WTC11 (cell line): Measurements from ENCODE around the gene LEMD3. TPM values are rescaled to one million over a fixed set of nuclear protein-coding genes. Genes with fewer than 3 reads are reported as not detected.

Source experiments
- ATAC-seq: fragments of 200-7000 bp; cut with Tn5 transposase; 2 replicates; pipeline ENCODE4 v1.10.0; 2021; ENCODE audit warnings: mild to moderate bottlenecking, moderate library complexity
- CTCF ChIA-PET: fragments of 300-600 bp; sonication (Branson Sonifier 250); formaldehyde crosslinking; loops from one replicate; lab custom pipeline; 2021; ENCODE audit warnings: antibody characterized with exemption; lab: Charles Lee
- POLR2A ChIA-PET: fragments of 350-600 bp; sonication (Branson Sonifier 250); formaldehyde crosslinking; loops from one replicate; lab custom pipeline; 2021; ENCODE audit warnings: antibody characterized with exemption; lab: Charles Lee
- DNase-seq: peaks from one replicate; pipeline ENCODE4 v3.0.0; 2021; ENCODE audit warnings: low spot score
- H3K27ac Mint-ChIP-seq: 2 replicates; pipeline ENCODE4 v1.8.0; 2021; ENCODE audit warnings: mixed read lengths
- H3K27me3 Mint-ChIP-seq: 2 replicates; pipeline ENCODE4 v1.8.0; 2021; ENCODE audit warnings: low read depth, mild to moderate bottlenecking, moderate library complexity, mixed read lengths
- H3K36me3 Mint-ChIP-seq: 2 replicates; pipeline ENCODE4 v1.8.0; 2021; ENCODE audit warnings: mixed read lengths
- H3K4me1 Mint-ChIP-seq: 2 replicates; pipeline ENCODE4 v1.8.0; 2022; ENCODE audit warnings: mixed read lengths
- H3K4me3 Mint-ChIP-seq: 2 replicates; pipeline ENCODE4 v1.8.0; 2021; ENCODE audit warnings: mild to moderate bottlenecking, moderate library complexity, mixed read lengths
- H3K9me3 Mint-ChIP-seq: 2 replicates; pipeline ENCODE4 v1.8.0; 2021; ENCODE audit warnings: mixed read lengths
- CREB1 ChIP-seq: sonication (generic); formaldehyde crosslinking; IDR thresholded peaks from 2 replicates; pipeline ENCODE4 v1.8.0; 2023; ENCODE audit warnings: mild to moderate bottlenecking, missing genetic modification reagents
- ETV6 ChIP-seq: sonication (generic); formaldehyde crosslinking; IDR thresholded peaks from 2 replicates; pipeline ENCODE4 v1.8.1; 2022; ENCODE audit warnings: mild to moderate bottlenecking, missing genetic modification reagents
- FOXP1 ChIP-seq: sonication (generic); formaldehyde crosslinking; IDR thresholded peaks from 2 replicates; pipeline ENCODE4 v1.8.0; 2022; ENCODE audit warnings: missing genetic modification reagents, mild to moderate bottlenecking, moderate library complexity, borderline replicate concordance
- MLX ChIP-seq: sonication (generic); formaldehyde crosslinking; IDR thresholded peaks from 2 replicates; pipeline ENCODE4 v1.8.1; 2023; ENCODE audit warnings: mild to moderate bottlenecking, missing genetic modification reagents, moderate library complexity
- NFE2L1 ChIP-seq: sonication (generic); formaldehyde crosslinking; IDR thresholded peaks from 2 replicates; pipeline ENCODE4 v1.8.1; 2023; ENCODE audit warnings: missing genetic modification reagents
- PREB ChIP-seq: sonication (generic); formaldehyde crosslinking; IDR thresholded peaks from 2 replicates; pipeline ENCODE4 v1.8.1; 2022; ENCODE audit warnings: mild to moderate bottlenecking, missing genetic modification reagents, moderate library complexity, borderline replicate concordance
- SOX15 ChIP-seq: fragments of 250-450 bp; sonication (Bioruptor Pico); IDR thresholded peaks from 2 replicates; pipeline ENCODE4 v1.9.0; 2021; ENCODE audit warnings: mild to moderate bottlenecking
- TEAD1 ChIP-seq: sonication (generic); formaldehyde crosslinking; IDR thresholded peaks from 2 replicates; pipeline ENCODE4 v1.8.0; 2022; ENCODE audit warnings: mild to moderate bottlenecking, missing genetic modification reagents
- ZNF121 ChIP-seq: sonication (generic); formaldehyde crosslinking; IDR thresholded peaks from 2 replicates; pipeline ENCODE4 v1.8.0; 2023; ENCODE audit warnings: missing genetic modification reagents
- ZNF232 ChIP-seq: sonication (generic); formaldehyde crosslinking; IDR thresholded peaks from 2 replicates; pipeline ENCODE4 v1.8.0; 2022; ENCODE audit warnings: mild to moderate bottlenecking, missing genetic modification reagents
- ZNF396 ChIP-seq: fragments of 250-450 bp; sonication (Bioruptor Pico); IDR thresholded peaks from 2 replicates; pipeline ENCODE4 v1.8.0; 2021; ENCODE audit warnings: mild to moderate bottlenecking, moderate library complexity, borderline replicate concordance
- ZNF416 ChIP-seq: fragments of 250-450 bp; sonication (Bioruptor Pico); IDR thresholded peaks from 2 replicates; pipeline ENCODE4 v1.9.0; 2021; ENCODE audit warnings: mild to moderate bottlenecking, inconsistent platforms
- ZNF425 ChIP-seq: fragments of 250-450 bp; sonication (Bioruptor Pico); conservative IDR thresholded peaks from 2 replicates; pipeline ENCODE4 v1.9.0; 2021; ENCODE audit warnings: mild to moderate bottlenecking
- total RNA-seq: library from RNA; stranded (reverse); gene quantifications from 3 replicates; pipeline ENCODE4 v1.2.3, GENCODE V29; 2021
- TF ChIP-seq, protein P1 (sequence below): sonication (generic); formaldehyde crosslinking; IDR thresholded peaks from 2 replicates; pipeline ENCODE4 v1.8.1; 2023; ENCODE audit warnings: mild to moderate bottlenecking, moderate library complexity, missing genetic modification reagents
- TF ChIP-seq, protein P2 (sequence below): sonication (generic); formaldehyde crosslinking; IDR thresholded peaks from 2 replicates; pipeline ENCODE4 v1.8.1; 2022; ENCODE audit warnings: missing genetic modification reagents, borderline replicate concordance
- TF ChIP-seq, protein P3 (sequence below): sonication (generic); formaldehyde crosslinking; IDR thresholded peaks from 2 replicates; pipeline ENCODE4 v1.8.0; 2023; ENCODE audit warnings: missing genetic modification reagents
- TF ChIP-seq, protein P4 (sequence below): fragments of 250-450 bp; sonication (Bioruptor Pico); IDR thresholded peaks from 2 replicates; pipeline ENCODE4 v1.9.0; 2021; ENCODE audit warnings: mild to moderate bottlenecking

Gene LEMD3
- total RNA-seq, 1 experiment from 2014 or later, result 31.3 TPM

DNA sequence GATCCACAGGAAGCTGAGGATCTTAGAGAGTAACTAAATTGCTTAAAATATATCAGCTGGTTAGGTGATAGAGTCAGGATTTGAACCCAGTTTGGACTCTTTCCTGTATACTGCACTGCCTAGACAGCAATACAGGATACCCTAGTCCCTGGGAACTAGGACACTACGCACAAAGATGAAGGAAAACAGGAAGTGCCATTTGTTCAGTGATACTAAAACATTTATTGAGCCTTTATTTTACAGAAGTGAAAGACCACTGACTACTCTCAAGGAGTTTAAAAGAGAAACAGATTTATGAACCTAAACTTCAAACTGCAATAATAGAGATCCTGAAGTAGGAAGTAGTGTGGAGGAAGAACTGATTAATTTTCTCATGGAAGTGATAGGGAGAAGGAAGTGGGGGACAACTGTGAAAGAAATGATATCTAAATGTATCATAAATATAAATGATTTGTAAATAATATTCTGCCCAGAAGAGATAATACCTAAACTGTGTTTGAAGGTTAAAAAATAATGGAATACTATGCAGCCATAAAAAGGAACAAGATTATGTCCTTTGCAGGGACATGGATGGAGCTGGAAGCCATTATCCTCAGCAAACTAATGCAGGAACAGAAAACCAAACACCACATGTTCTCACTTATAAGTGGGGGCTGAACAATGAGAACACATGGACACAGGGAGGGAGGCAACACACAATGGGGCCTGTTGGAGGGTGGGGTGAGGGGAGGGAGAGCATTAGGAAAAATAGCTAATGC lies 127.3 kb downstream of the LEMD3 start:
- DNase-seq, result no peak
- Mint-ChIP-seq H3K4me1 (no peaks in the 10 kb centered on the region), H3K27ac (no peak overlapping the region), H3K9me3 (peaks cover 8% of the 10 kb centered on the region), H3K27me3 (no peaks in the 10 kb centered on the region), H3K4me3 (no peak overlapping the region), H3K36me3 (no peaks in the 10 kb centered on the region)
- no peak for ATAC-seq
- ChIA-PET CTCF (no interaction called here), POLR2A (no interaction called here)
- TF ChIP-seq, protein P1, sequence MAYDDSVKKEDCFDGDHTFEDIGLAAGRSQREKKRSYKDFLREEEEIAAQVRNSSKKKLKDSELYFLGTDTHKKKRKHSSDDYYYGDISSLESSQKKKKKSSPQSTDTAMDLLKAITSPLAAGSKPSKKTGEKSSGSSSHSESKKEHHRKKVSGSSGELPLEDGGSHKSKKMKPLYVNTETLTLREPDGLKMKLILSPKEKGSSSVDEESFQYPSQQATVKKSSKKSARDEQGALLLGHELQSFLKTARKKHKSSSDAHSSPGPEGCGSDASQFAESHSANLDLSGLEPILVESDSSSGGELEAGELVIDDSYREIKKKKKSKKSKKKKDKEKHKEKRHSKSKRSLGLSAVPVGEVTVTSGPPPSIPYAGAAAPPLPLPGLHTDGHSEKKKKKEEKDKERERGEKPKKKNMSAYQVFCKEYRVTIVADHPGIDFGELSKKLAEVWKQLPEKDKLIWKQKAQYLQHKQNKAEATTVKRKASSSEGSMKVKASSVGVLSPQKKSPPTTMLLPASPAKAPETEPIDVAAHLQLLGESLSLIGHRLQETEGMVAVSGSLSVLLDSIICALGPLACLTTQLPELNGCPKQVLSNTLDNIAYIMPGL (CRISPR knock-in tag), result no peak
- TF ChIP-seq, protein P2, sequence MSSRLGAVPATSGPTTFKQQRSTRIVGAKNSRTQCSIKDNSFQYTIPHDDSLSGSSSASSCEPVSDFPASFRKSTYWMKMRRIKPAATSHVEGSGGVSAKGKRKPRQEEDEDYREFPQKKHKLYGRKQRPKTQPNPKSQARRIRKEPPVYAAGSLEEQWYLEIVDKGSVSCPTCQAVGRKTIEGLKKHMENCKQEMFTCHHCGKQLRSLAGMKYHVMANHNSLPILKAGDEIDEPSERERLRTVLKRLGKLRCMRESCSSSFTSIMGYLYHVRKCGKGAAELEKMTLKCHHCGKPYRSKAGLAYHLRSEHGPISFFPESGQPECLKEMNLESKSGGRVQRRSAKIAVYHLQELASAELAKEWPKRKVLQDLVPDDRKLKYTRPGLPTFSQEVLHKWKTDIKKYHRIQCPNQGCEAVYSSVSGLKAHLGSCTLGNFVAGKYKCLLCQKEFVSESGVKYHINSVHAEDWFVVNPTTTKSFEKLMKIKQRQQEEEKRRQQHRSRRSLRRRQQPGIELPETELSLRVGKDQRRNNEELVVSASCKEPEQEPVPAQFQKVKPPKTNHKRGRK (CRISPR knock-in tag), result no peak
- TF ChIP-seq ZNF121 (CRISPR knock-in tag), result no peak
- no peak for TF ChIP-seq NFE2L1 (CRISPR knock-in tag)
- no peak for TF ChIP-seq ZNF416 (CRISPR knock-in tag)
- TF ChIP-seq, protein P3, sequence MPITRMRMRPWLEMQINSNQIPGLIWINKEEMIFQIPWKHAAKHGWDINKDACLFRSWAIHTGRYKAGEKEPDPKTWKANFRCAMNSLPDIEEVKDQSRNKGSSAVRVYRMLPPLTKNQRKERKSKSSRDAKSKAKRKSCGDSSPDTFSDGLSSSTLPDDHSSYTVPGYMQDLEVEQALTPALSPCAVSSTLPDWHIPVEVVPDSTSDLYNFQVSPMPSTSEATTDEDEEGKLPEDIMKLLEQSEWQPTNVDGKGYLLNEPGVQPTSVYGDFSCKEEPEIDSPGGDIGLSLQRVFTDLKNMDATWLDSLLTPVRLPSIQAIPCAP (CRISPR knock-in tag), result no peak
- no peak for TF ChIP-seq ETV6 (CRISPR knock-in tag)
- no peak for TF ChIP-seq CREB1 (CRISPR knock-in tag)
- no peak for TF ChIP-seq SOX15 (CRISPR knock-in tag)
- no peak for TF ChIP-seq PREB (CRISPR knock-in tag)
- TF ChIP-seq MLX (CRISPR knock-in tag), result no peak
- TF ChIP-seq ZNF425 (CRISPR knock-in tag), result no peak
- TF ChIP-seq, protein P4, sequence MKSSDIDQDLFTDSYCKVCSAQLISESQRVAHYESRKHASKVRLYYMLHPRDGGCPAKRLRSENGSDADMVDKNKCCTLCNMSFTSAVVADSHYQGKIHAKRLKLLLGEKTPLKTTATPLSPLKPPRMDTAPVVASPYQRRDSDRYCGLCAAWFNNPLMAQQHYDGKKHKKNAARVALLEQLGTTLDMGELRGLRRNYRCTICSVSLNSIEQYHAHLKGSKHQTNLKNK (CRISPR knock-in tag), result no peak
- TF ChIP-seq ZNF232 (CRISPR knock-in tag), result no peak
- no peak for TF ChIP-seq TEAD1
- no peak for TF ChIP-seq FOXP1
- no peak for TF ChIP-seq ZNF396 (CRISPR knock-in tag)

Other genes starting within 250 kb of the LEMD3 start
- 0.69 to 1.8 TPM (median 1.5 TPM) in 3 replicates for gene WIF1, start 48.3 kb upstream of the LEMD3 start, total RNA-seq
- 0.80 to 1.8 TPM (median 0.85 TPM) in 3 replicates for gene MSRB3, start 109.1 kb downstream of the LEMD3 start, total RNA-seq